OCI-LY3 (cell line): ENCODE data around the gene FAM20B.

Experiments
- H2AFZ ChIP-seq: fragments of 200-600, 300-600 bp; shearing (Covaris generic); 2 replicates; pipeline ENCODE4 v1.6.0; 2014; ENCODE audit warnings: antibody characterized with exemption, low read depth, low read length
- H3K27ac ChIP-seq: fragments of 200-600, 300-600 bp; sonication (generic); 2 replicates; pipeline ENCODE4 v1.5.1; 2014; ENCODE audit warnings: mild to moderate bottlenecking, low read length, moderate library complexity, mixed read lengths
- H3K27me3 ChIP-seq: fragments of 200-600, 300-600 bp; sonication (generic); 2 replicates; pipeline ENCODE4 v1.6.1; 2014; ENCODE audit warnings: low read depth, low read length, mixed read lengths
- H3K36me3 ChIP-seq: fragments of 200-600, 300-600 bp; sonication (generic); replicated peaks from 2 replicates; pipeline ENCODE3; 2014; ENCODE audit warnings: low read depth, low read length, mixed read lengths
- H3K4me1 ChIP-seq: fragments of 300-600, 200-600 bp; sonication (generic); 2 replicates; pipeline ENCODE4 v1.6.1; 2014; ENCODE audit warnings: low read length, mixed read lengths
- H3K4me2 ChIP-seq: fragments of 200-600, 300-600 bp; sonication (generic); 2 replicates; pipeline ENCODE4 v1.6.1; 2014; ENCODE audit warnings: low read length, mixed read lengths
- H3K4me3 ChIP-seq: fragments of 300-600, 200-600 bp; sonication (generic); 2 replicates; pipeline ENCODE4 v1.5.1; 2014; ENCODE audit warnings: antibody characterized with exemption, mild to moderate bottlenecking, low read length, moderate library complexity
- H3K79me2 ChIP-seq: fragments of 300-600, 200-600 bp; shearing (Covaris generic); 2 replicates; pipeline ENCODE4 v1.6.1; 2014; ENCODE audit warnings: mild to moderate bottlenecking, low read length, mixed read lengths
- H3K9ac ChIP-seq: fragments of 300-600, 200-600 bp; shearing (Covaris generic); 2 replicates; pipeline ENCODE4 v1.6.0; 2014; ENCODE audit warnings: mild to moderate bottlenecking, low read length, moderate library complexity
- H3K9me3 ChIP-seq: fragments of 200-600, 300-600 bp; shearing (Covaris generic); 2 replicates; pipeline ENCODE4 v1.6.1; 2014; ENCODE audit warnings: low read length, mixed read lengths; ENCODE audit not compliant: insufficient read depth
- H4K20me1 ChIP-seq: fragments of 200-600, 300-600 bp; sonication (generic); 2 replicates; pipeline ENCODE4 v1.6.1; 2016; ENCODE audit warnings: low read length, mixed read lengths; ENCODE audit not compliant: insufficient read depth
- EZH2phosphoT487 ChIP-seq: fragments of 200-600 bp; shearing (Covaris generic); IDR thresholded peaks from 2 replicates; pipeline ENCODE4 v1.6.1; 2018; ENCODE audit warnings: antibody characterized with exemption, mixed run types, low read depth
- TF ChIP-seq, protein P1 (sequence below): fragments of 200-600, 300-600 bp; sonication (generic); IDR thresholded peaks from 2 replicates; pipeline ENCODE4 v1.5.1; 2014; ENCODE audit warnings: antibody characterized with exemption, low read length, low read depth

The FAM20B gene

DNA sequence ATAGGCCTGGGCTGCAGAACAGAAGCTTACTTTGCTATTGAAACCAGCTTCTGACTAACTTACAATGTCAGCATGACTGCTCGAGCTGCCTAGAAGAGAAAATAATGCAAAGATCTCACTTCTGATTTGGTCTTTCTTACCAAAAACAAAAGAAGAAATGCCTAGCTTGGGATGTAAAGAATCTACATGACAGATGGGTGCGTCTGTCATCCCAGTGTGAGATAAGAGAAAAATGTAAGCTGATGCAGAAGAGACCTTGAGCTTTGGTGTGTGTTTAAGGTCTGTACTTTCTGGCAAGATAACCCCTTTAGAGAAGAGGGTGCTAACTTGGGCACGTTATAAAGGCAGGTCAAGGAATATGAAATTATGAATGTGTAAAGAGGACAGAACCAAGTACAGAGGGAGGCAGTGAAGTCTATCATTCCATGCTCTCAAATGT is 3.6 kb downstream of the FAM20B start:
- H3K9me3 ChIP-seq: no peaks in the 10 kb centered on the region
- TF ChIP-seq EZH2phosphoT487: no peak
- TF ChIP-seq, protein P1, sequence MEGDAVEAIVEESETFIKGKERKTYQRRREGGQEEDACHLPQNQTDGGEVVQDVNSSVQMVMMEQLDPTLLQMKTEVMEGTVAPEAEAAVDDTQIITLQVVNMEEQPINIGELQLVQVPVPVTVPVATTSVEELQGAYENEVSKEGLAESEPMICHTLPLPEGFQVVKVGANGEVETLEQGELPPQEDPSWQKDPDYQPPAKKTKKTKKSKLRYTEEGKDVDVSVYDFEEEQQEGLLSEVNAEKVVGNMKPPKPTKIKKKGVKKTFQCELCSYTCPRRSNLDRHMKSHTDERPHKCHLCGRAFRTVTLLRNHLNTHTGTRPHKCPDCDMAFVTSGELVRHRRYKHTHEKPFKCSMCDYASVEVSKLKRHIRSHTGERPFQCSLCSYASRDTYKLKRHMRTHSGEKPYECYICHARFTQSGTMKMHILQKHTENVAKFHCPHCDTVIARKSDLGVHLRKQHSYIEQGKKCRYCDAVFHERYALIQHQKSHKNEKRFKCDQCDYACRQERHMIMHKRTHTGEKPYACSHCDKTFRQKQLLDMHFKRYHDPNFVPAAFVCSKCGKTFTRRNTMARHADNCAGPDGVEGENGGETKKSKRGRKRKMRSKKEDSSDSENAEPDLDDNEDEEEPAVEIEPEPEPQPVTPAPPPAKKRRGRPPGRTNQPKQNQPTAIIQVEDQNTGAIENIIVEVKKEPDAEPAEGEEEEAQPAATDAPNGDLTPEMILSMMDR: no peak
- peak overlapping the region; percentile 18 for H3K4me3 ChIP-seq
- no peaks in the 10 kb centered on the region for H3K36me3 ChIP-seq
- peak overlapping the region; percentile 40 for H3K27ac ChIP-seq
- H3K4me2 ChIP-seq: peak overlapping the region; percentile 60
- H2AFZ ChIP-seq: no peak overlapping the region
- peaks cover 7% of the 10 kb centered on the region; the same call in 1 of the 2 replicates for H3K27me3 ChIP-seq
- H3K4me1 ChIP-seq: peaks cover 64% of the 10 kb centered on the region
- peak overlapping the region; percentile 7; the same call in 1 of the 2 replicates for H3K9ac ChIP-seq
- H3K79me2 ChIP-seq: peaks cover 81% of the 10 kb centered on the region
- H4K20me1 ChIP-seq: peaks cover 12% of the 10 kb centered on the region; the same call in 1 of the 2 replicates

- Histone ChIP-seq H3K9ac (no peak overlapping the region), H3K36me3 (no peaks in the 10 kb centered on the region), H3K79me2 (peaks cover 89% of the 10 kb centered on the region), H3K27ac (no peak overlapping the region), H3K4me1 (peaks cover 71% of the 10 kb centered on the region), H3K4me2 (no peak overlapping the region), H3K9me3 (no peaks in the 10 kb centered on the region), H4K20me1 (peaks cover 15% of the 10 kb centered on the region), H3K27me3 (no peaks in the 10 kb centered on the region), H2AFZ (no peak overlapping the region), H3K4me3 (no peak overlapping the region)
- no peak for TF ChIP-seq EZH2phosphoT487
- TF ChIP-seq, protein P1: no peak
Measured at GRCh38 chr1:179030130-179030529, 4.4 kb downstream of the FAM20B start.

DNA sequence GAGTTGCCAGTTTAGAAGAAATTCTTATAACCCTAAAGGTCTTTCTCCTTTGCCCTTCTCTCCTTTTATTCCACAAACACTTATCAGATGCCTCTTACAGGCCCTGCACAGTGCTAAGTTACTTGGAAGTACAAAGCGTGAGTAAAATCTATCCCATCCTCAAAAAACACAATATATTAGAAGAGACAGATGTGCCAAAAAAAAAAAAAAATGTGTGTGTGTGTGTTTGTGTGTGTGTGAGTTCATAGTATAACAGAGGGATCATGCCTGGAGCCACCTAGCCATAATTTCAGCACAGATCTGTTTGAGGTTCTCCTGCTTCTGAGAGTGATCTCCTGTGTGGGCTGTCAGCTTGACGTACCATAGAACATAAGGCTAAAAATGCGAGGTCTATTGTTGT is 5.0 kb downstream of the FAM20B start:
- H3K4me2 ChIP-seq: peak overlapping the region; percentile 56
- no peak for TF ChIP-seq EZH2phosphoT487
- TF ChIP-seq, protein P1: no peak

GRCh38 chr1:179031284-179031683 is 5.6 kb downstream of the FAM20B start:
- Histone ChIP-seq H3K36me3 (no peaks in the 10 kb centered on the region), H3K4me2 (peak overlapping the region; percentile 56), H3K4me1 (peaks cover 76% of the 10 kb centered on the region), H3K27ac (peak overlapping the region; percentile 2; the same call in 1 of the 2 replicates), H3K9ac (peak overlapping the region; percentile 8; the same call in 1 of the 2 replicates), H4K20me1 (peaks cover 19% of the 10 kb centered on the region), H3K9me3 (no peaks in the 10 kb centered on the region), H3K27me3 (no peaks in the 10 kb centered on the region), H3K4me3 (peak overlapping the region; percentile 49), H2AFZ (no peak overlapping the region), H3K79me2 (peaks cover 99% of the 10 kb centered on the region)
- TF ChIP-seq, protein P1: no peak
- no peak for TF ChIP-seq EZH2phosphoT487

More for the DNA sequence above, 5.0 kb downstream of the FAM20B start:
- peak overlapping the region; percentile 8; the same call in 1 of the 2 replicates for H3K9ac ChIP-seq
- peaks cover 19% of the 10 kb centered on the region for H4K20me1 ChIP-seq
- H3K4me1 ChIP-seq: peaks cover 73% of the 10 kb centered on the region
- no peaks in the 10 kb centered on the region for H3K9me3 ChIP-seq
- no peaks in the 10 kb centered on the region for H3K27me3 ChIP-seq
- no peaks in the 10 kb centered on the region for H3K36me3 ChIP-seq
- no peak overlapping the region for H3K27ac ChIP-seq
- peak overlapping the region; percentile 49 for H3K4me3 ChIP-seq
- peaks cover 94% of the 10 kb centered on the region for H3K79me2 ChIP-seq
- H2AFZ ChIP-seq: no peak overlapping the region
